ENCODE data around the gene ZNF516. TPM values are rescaled to one million over a fixed set of nuclear protein-coding genes. Genes with fewer than 3 reads are reported as not detected.

ZNF516 gene
- total RNA-seq, 1 experiment from 2014 or later = 25.5 TPM

- no peak overlapping the region for H3K4me3 ChIP-seq (ENCODE audit: low read depth, low read length)
- no peaks in the 10 kb centered on the region for H3K4me1 Mint-ChIP-seq (ENCODE audit: low read depth, unreplicated experiment)
- no peak for TF ChIP-seq CTCF (IDR thresholded peaks at IDR 0.05; ENCODE audit: insufficient read depth in 1 of 2, low read depth in 1 of 2, low read length in 1 of 2, severe bottlenecking in 1 of 2, unreplicated experiment in 1 of 2)
- H3K36me3 Mint-ChIP-seq (ENCODE audit: insufficient read depth, unreplicated experiment) = no peaks in the 10 kb centered on the region
- intact Hi-C loops (cut with micrococcal nuclease; ENCODE audit: unreplicated experiment) = no loop called here
- no peak for DNase-seq
- H3K4me1 ChIP-seq = no peaks in the 10 kb centered on the region
- H3K36me3 ChIP-seq (ENCODE audit: control insufficient read depth, insufficient read depth, low read length) = no peaks in the 10 kb centered on the region
- no TSS peak for BruUV-seq (replicated peaks)
- ChIA-PET CTCF (no interaction called here), POLR2A (no interaction called here)
- H3K27ac Mint-ChIP-seq (ENCODE audit: unreplicated experiment) = no peak overlapping the region
- H3K27me3 Mint-ChIP-seq (ENCODE audit: insufficient read depth, unreplicated experiment) = no peaks in the 10 kb centered on the region
- no peak overlapping the region for H3K4me3 Mint-ChIP-seq (ENCODE audit: unreplicated experiment)
- no peaks in the 10 kb centered on the region for H3K9me3 Mint-ChIP-seq (ENCODE audit: unreplicated experiment)
- no peaks in the 10 kb centered on the region for H3K9me3 ChIP-seq
- no peaks in the 10 kb centered on the region for H3K27me3 ChIP-seq (replicated peaks; ENCODE audit: control insufficient read depth, insufficient read depth, low read length)
Observed at GRCh38 chr18:76416911-76417310, 78.1 kb downstream of the ZNF516 start.

- H3K27me3 Mint-ChIP-seq (ENCODE audit: insufficient read depth, unreplicated experiment) = no peaks in the 10 kb centered on the region
- no peak for DNase-seq
- ChIA-PET CTCF (no interaction called here), POLR2A (no interaction called here)
- TF ChIP-seq CTCF (IDR thresholded peaks at IDR 0.05; ENCODE audit: insufficient read depth in 1 of 2, low read depth in 1 of 2, low read length in 1 of 2, severe bottlenecking in 1 of 2, unreplicated experiment in 1 of 2) = no peak
- BruUV-seq (replicated peaks) = no TSS peak
- Histone ChIP-seq H3K36me3 (ENCODE audit: control insufficient read depth, insufficient read depth, low read length) (no peaks in the 10 kb centered on the region), H3K9me3 (no peaks in the 10 kb centered on the region), H3K27me3 (replicated peaks; ENCODE audit: control insufficient read depth, insufficient read depth, low read length) (no peaks in the 10 kb centered on the region), H3K4me1 (no peaks in the 10 kb centered on the region), H3K4me3 (ENCODE audit: low read depth, low read length) (no peak overlapping the region)
- no peaks in the 10 kb centered on the region for H3K36me3 Mint-ChIP-seq (ENCODE audit: insufficient read depth, unreplicated experiment)
- intact Hi-C loops (cut with micrococcal nuclease; ENCODE audit: unreplicated experiment) = no loop called here
- H3K4me1 Mint-ChIP-seq (ENCODE audit: low read depth, unreplicated experiment) = no peaks in the 10 kb centered on the region
- no peak overlapping the region for H3K27ac Mint-ChIP-seq (ENCODE audit: unreplicated experiment)
- no peak overlapping the region for H3K4me3 Mint-ChIP-seq (ENCODE audit: unreplicated experiment)
- no peaks in the 10 kb centered on the region for H3K9me3 Mint-ChIP-seq (ENCODE audit: unreplicated experiment)
Observed at GRCh38 chr18:76414936-76415621, 80.0 kb downstream of the ZNF516 start.

GRCh38 chr18:76412818-76413565 is 82.0 kb downstream of the ZNF516 start:
- H3K27me3 ChIP-seq (replicated peaks; ENCODE audit: control insufficient read depth, insufficient read depth, low read length) = no peaks in the 10 kb centered on the region
- POLR2A ChIA-PET = no interaction called here
- Mint-ChIP-seq H3K9me3 (ENCODE audit: unreplicated experiment) (no peaks in the 10 kb centered on the region), H3K36me3 (ENCODE audit: insufficient read depth, unreplicated experiment) (no peaks in the 10 kb centered on the region), H3K4me1 (ENCODE audit: low read depth, unreplicated experiment) (no peaks in the 10 kb centered on the region), H3K27ac (ENCODE audit: unreplicated experiment) (no peak overlapping the region), H3K27me3 (ENCODE audit: insufficient read depth, unreplicated experiment) (no peaks in the 10 kb centered on the region), H3K4me3 (ENCODE audit: unreplicated experiment) (no peak overlapping the region)
- H3K36me3 ChIP-seq (ENCODE audit: control insufficient read depth, insufficient read depth, low read length) = no peaks in the 10 kb centered on the region
- H3K4me1 ChIP-seq = no peaks in the 10 kb centered on the region
- no peak for DNase-seq
- TF ChIP-seq CTCF (IDR thresholded peaks at IDR 0.05; ENCODE audit: insufficient read depth in 1 of 2, low read depth in 1 of 2, low read length in 1 of 2, severe bottlenecking in 1 of 2, unreplicated experiment in 1 of 2) = no peak
- H3K9me3 ChIP-seq = no peaks in the 10 kb centered on the region
- intact Hi-C loops (cut with micrococcal nuclease; ENCODE audit: unreplicated experiment) = no loop called here
- CTCF ChIA-PET = interaction anchor here (0.6 kb wide), 1 partner anchor 69 kb away, joined by 3 read pairs; no protein-coding TSS in a partner anchor
- BruUV-seq (replicated peaks) = no TSS peak
- no peak overlapping the region for H3K4me3 ChIP-seq (ENCODE audit: low read depth, low read length)

Measured in Caco-2 (cell line).